ENCODE results near the gene PHLDB2.

The PHLDB2 gene

GRCh38 chr3:111884411-111885018 lies 25.4 kb downstream of the PHLDB2 start:
- DNase-seq = no peak

- DNase-seq = peak; percentile 8
Observed at GRCh38 chr3:111885578-111885977, 26.5 kb downstream of the PHLDB2 start.

GRCh38 chr3:111890051-111890580 lies 31.1 kb downstream of the PHLDB2 start:
- DNase-seq = no peak

- DNase-seq = no peak
Observed at GRCh38 chr3:111892070-111892469, 33.0 kb downstream of the PHLDB2 start.

- peak; percentile 72 for DNase-seq
Observed at GRCh38 chr3:111895071-111895470, 36.0 kb downstream of the PHLDB2 start.

GRCh38 chr3:111899966-111900365 lies 40.9 kb downstream of the PHLDB2 start:
- DNase-seq = no peak

GRCh38 chr3:111901637-111902036 lies 42.6 kb downstream of the PHLDB2 start:
- DNase-seq = no peak

- no peak for DNase-seq
Observed at GRCh38 chr3:111902534-111902933, 43.5 kb downstream of the PHLDB2 start.

- peak; percentile 90 for DNase-seq
Observed at GRCh38 chr3:111903067-111903511, 44.0 kb downstream of the PHLDB2 start.

GRCh38 chr3:111904376-111905241 lies 45.5 kb downstream of the PHLDB2 start:
- DNase-seq = peak; percentile 96

- DNase-seq = no peak
Observed at GRCh38 chr3:111906656-111907055, 47.6 kb downstream of the PHLDB2 start.

GRCh38 chr3:111907151-111907550 lies 48.1 kb downstream of the PHLDB2 start:
- DNase-seq = no peak

- DNase-seq = peak; percentile 53
Observed at GRCh38 chr3:111910806-111911205, 51.7 kb downstream of the PHLDB2 start.

- no peak for DNase-seq
Observed at GRCh38 chr3:111911446-111911845, 52.4 kb downstream of the PHLDB2 start.

- DNase-seq = no peak
Observed at GRCh38 chr3:111913163-111913763, 54.2 kb downstream of the PHLDB2 start.

- no peak for DNase-seq
Observed at GRCh38 chr3:111915905-111916304, 56.8 kb downstream of the PHLDB2 start.

- peak; percentile 32 for DNase-seq
Observed at GRCh38 chr3:111917300-111917699, 58.2 kb downstream of the PHLDB2 start.

- DNase-seq = no peak
Observed at GRCh38 chr3:111919370-111920065, 60.5 kb downstream of the PHLDB2 start.

- no peak for DNase-seq
Observed at GRCh38 chr3:111921181-111921580, 62.1 kb downstream of the PHLDB2 start.

- peak; percentile 23 for DNase-seq
Observed at GRCh38 chr3:111923095-111923771, 64.2 kb downstream of the PHLDB2 start.

GRCh38 chr3:111923806-111924205 lies 64.7 kb downstream of the PHLDB2 start:
- no peak for DNase-seq

- no peak for DNase-seq
Observed at GRCh38 chr3:111924283-111924682, 65.2 kb downstream of the PHLDB2 start.
